ENCODE results near the gene PIGK.
"Not testable (repeated sequence)": the region's sequence is repeated elsewhere in the genome, so short reads cannot be mapped to it uniquely, and the experiment has no call there.

PIGK gene

DNA sequence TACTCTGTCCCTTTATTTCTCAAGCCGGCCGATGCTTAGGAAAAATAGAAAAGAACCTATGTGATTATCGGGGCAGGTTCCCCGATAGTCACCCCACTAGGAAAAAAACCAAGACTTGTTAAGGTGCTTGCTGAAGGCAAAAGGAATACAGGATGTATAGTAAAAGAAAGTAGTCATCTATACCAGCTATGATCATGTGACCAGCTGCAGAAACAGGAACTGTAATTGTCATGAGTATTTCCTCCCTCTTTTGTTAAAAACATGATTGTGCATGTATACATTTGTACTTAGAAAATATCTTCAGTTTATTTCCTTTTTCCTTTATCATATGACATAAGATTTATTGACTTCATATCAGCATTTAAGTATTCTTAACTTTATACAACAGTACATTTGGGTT is 30.5 kb downstream of the PIGK start:
- DNase-seq: no peak

DNA sequence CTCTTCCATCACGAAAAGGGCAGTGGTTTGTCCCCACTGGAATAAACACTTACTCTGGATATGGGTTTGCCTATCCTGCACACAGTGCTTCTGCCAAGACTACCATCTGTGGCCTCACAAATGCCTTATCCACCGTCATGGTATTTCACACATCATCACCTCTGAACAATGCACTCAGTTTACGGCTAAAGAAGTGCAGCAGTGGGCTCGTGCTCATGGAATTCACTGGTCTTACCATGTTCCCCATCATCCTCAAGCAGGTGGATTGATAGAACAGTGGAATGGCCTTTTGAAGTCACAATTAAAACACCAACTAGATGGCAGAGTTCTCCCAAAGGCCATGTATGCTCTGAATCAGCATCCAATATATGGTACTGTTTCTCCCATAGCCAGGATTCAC is 32.3 kb downstream of the PIGK start:
- DNase-seq: not testable (repeated sequence)

GRCh38 chr1:77182083-77182482 is 37.1 kb downstream of the PIGK start:
- no peak for DNase-seq

DNA sequence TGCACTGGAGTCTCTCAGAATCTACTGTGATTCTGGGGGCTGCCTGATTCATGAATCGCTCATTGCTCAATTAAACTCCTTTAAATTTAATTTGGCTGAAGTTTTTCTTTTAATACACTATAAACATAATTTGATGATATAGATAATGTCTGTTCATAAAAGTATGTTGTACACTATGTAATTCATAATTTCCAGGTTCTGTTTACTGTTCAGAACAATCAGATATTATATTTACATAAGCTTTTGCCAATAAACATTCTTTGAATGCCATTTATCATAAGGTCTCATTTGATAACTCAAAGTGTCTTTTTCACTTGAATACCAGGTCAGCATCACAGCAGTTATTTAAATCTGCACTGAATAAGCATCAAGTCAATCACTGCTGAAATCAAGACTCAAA is 39.6 kb downstream of the PIGK start:
- no peak for DNase-seq

- DNase-seq: peak; percentile 32
Measured at GRCh38 chr1:77175230-77175844, 43.9 kb downstream of the PIGK start.

DNA sequence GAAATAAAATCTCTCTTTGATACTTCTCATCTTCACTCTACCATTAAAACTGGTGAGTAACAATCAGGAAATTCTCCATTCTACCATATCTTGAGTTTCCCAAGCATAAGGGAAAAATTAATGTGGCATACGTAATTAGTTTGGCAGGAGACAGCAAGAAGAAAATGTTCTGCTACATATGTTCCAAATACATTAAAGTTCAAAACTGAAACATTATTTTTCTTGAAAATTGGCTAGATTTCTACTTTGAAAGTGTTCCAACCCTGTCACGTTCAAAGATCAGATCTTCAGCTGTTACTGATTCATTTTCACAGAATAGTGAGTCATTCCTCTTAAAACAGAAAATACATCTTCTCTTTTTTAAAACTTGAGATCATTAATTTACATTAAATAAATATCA is 48.5 kb downstream of the PIGK start:
- peak; percentile 84 for DNase-seq

GRCh38 chr1:77168358-77168757 is 50.9 kb downstream of the PIGK start:
- DNase-seq: no peak

DNA sequence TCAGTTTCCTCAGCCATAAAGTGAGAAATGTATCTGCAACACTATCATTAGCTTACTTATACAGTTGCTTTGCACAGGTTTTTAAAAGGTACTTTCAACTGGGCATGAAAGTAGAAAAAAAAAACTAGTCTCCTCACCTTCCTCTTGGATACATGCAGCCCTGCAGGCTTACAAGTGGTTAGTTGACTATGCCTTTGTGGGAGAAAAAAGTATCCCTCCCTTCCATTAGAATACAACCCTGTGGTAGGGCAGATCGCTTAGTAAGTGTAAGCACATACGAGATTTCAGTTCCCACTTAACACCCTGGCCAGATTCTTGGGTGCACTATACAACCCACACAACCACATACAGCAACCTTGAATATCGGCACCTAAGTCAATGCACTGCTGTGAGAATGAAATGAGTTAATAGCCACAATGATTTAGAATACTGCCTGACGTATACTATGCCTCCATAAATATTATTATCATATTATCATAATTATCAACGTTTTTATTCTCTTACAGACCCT is 54.7 kb downstream of the PIGK start:
- DNase-seq: no peak

- not testable (repeated sequence) for DNase-seq
Measured at GRCh38 chr1:77159706-77160105, 59.5 kb downstream of the PIGK start.

GRCh38 chr1:77156214-77156613 is 63.0 kb downstream of the PIGK start:
- no peak for DNase-seq

- no peak for DNase-seq
Measured at GRCh38 chr1:77146270-77146669, 73.0 kb downstream of the PIGK start.

DNA sequence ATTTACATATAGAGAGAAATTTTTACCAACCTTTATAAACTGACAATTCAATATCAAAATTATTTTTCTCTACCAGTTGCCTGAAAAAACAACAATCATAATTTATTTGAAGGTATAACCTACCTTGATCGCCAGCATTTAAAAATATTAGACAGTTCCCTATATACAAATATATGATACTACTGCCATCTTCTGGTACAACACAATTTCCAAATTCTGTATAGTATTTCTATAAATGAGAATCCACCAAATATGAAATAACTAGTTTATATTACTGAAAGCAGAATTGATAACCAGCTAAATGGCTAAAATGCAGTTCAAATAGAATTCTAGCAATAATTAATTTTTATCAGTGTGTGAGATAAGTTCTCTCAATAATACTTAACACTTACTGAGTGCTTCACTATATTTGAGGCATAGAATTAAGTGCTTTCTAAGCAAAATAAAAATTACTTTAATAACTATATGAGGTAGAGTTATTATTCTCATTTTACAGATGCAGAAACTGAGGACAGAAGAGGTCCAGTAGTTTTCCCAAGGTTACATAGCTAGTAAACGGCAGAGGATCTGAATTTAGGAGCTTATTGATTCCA is 75.6 kb downstream of the PIGK start:
- DNase-seq: no peak

DNA sequence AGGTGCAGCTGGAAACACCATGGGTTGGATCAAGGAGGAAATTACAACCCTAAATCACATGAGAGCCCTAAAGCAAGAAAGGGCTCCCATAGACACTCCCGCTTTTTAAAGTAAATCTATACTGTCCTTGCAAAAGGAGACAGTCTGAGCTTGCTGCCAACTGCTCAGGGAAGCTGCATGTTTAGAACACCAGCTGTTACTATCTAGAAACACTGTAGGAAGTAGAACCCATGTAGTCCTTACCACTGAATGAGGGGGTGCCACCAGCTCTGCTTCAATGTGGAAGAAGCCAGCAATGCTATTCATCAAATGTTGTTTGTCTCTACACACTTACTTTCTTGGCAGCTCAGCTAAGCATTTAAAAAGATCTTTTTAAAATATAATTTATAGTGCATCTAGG is 79.8 kb downstream of the PIGK start:
- no peak for DNase-seq

DNA sequence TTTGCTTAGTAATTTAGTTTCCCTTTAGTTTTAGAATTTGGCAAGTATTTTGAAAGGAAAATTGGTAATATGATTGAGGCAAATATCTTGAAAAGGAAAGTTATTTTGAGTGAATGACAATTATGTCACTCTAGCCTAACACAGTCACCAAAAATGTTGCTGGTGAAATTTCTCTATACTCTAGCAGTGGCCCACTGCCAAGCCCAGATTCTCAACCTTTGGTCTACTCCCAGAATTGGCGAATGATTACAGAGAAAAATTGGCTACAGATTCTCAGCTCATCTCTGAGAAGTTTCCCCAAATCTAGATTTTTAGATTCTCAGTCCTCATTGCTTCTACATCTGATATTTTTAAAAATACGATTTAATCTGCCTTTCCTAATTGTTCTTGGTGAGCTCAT is 84.9 kb downstream of the PIGK start:
- peak; percentile 35 for DNase-seq

DNA sequence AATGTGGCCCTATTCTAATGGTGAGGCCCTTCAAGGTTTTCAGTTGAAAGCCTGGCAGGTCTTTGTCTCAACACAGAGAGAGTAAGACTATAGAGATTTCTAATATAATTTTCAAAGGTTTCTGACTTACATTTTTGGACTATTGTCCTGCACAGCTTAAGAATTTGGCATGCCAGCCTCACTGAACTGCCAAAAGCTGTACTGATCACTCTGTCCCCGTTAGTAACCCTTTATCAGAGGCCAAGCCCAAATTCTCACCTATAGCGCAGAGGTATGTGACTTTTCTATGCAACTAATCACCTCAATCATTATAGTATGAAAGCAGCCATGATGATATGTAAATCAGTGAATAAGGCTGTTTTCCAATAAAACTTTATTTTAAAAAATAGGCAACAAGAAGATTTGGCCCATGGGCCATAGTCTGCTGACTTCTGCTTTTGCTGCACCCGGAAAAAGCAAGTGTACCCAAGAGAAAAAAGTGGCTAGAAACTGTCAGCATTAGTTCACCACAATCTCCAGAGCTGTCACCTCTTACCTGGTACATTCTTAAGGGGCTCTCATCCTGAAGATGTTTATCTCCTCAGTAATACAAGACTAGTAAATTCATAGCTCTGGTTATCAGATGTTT is 85.4 kb downstream of the PIGK start:
- no peak for DNase-seq

GRCh38 chr1:77126307-77126706 is 92.9 kb downstream of the PIGK start:
- peak; percentile 70 for DNase-seq

GRCh38 chr1:77121503-77121902 is 97.7 kb downstream of the PIGK start:
- no peak for DNase-seq

DNA sequence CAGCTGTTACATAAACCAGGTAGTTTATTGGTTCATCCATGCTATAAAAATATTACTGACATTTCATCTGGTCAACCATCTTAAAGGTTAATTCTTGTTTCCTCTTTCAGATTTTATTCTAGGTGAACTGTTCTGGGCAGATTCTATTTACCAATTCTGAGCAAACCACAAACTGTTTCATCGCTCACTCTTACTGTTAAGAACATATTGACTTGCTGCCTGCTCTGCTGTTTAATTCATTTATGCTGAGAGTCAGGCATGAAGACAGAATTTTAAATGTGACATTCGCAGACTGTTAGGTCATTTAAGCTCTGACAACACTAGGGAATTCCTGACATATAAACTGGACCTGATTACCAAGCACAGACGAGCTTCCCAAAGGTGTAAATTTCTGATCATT is 98.3 kb downstream of the PIGK start:
- DNase-seq: no peak

- DNase-seq: no peak
Measured at GRCh38 chr1:77118712-77119111, 100.5 kb downstream of the PIGK start.

- DNase-seq: no peak
Measured at GRCh38 chr1:77104672-77105071, 114.6 kb downstream of the PIGK start.

GRCh38 chr1:77103486-77103885 is 115.7 kb downstream of the PIGK start:
- no peak for DNase-seq

DNA sequence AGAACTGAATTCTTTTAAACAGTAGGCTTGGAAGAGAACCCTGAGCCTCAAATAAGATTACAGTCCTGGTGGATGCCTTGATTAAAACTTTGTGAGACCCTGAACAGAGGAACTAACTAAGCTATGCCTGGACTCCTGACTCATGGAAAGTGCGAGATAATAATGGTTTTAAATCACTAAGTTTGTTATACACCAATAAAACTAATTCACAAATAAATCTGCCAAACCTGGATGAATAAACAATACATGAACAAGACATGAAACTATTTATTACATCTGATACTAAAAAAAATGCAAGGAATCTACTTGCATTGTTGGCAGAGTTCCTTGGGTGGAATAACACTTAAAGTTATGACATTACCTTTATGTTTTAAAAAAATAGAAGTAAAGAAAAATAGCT is 118.4 kb downstream of the PIGK start:
- peak; percentile 39 for DNase-seq

GRCh38 chr1:77096496-77097255 is 122.6 kb downstream of the PIGK start:
- DNase-seq: no peak

- no peak for DNase-seq
Measured at GRCh38 chr1:77095236-77095635, 124.0 kb downstream of the PIGK start.
